ENCODE data around the gene CYP46A1.

- no peak for TF ChIP-seq POLR2AphosphoS5 (IDR thresholded peaks at IDR 0.05; ENCODE audit: low read depth, low read length)
- no peak for TF ChIP-seq REST (IDR thresholded peaks at IDR 0.05; ENCODE audit: insufficient read depth in 1 of 2, low read depth in 2 of 2, low read length in 2 of 2)
- no peak for TF ChIP-seq SIN3A (IDR thresholded peaks at IDR 0.05; ENCODE audit: borderline replicate concordance, insufficient read depth, low read length)
- TF ChIP-seq TAF1 (IDR thresholded peaks at IDR 0.05; ENCODE audit: borderline replicate concordance, insufficient read depth, low read length): no peak
- no peak for TF ChIP-seq FOXP2 (optimal IDR thresholded peaks at IDR 0.05; ENCODE audit: borderline replicate concordance, extremely low read depth, extremely low read length, insufficient read depth)
Measured at GRCh38 chr14:99732436-99733210, 48.5 kb downstream of the CYP46A1 start.
